Right renal cortex interstitium (tissue), 3 donors: ENCODE data around the gene AGAP1. TPM values are rescaled to one million over a fixed set of nuclear protein-coding genes. Genes with fewer than 3 reads are reported as not detected.

Experiments used
- DNase-seq, 3 donors: peaks; one replicate each; pipeline ENCODE4 v3.0.0-alpha.2; 2013; ENCODE audit warnings: low read depth in 3 of 3, low spot score in 2 of 3
- polyA plus RNA-seq, 3 donors: library from polyadenylated mRNA; unstranded; fragments of 120-200 nt; gene quantifications; one replicate each; pipeline ENCODE4 v1.2.1, GENCODE V29; 2013; ENCODE audit not compliant: insufficient read length in 3 of 3

AGAP1 gene
- polyA plus RNA-seq, 3 donors = 18.0 to 22.6 (median 21.2) TPM

GRCh38 chr2:235563056-235563910, 69.4 kb downstream of the AGAP1 start:
- DNase-seq = no peak

GRCh38 chr2:235564066-235564465, 70.2 kb downstream of the AGAP1 start:
- no peak for DNase-seq

GRCh38 chr2:235564884-235565530, 71.2 kb downstream of the AGAP1 start:
- DNase-seq = no peak

- DNase-seq = no peak
Observed at GRCh38 chr2:235566415-235566814, 72.6 kb downstream of the AGAP1 start.

GRCh38 chr2:235566931-235567495, 73.2 kb downstream of the AGAP1 start:
- no peak for DNase-seq

GRCh38 chr2:235567842-235568241, 74.0 kb downstream of the AGAP1 start:
- no peak for DNase-seq

GRCh38 chr2:235568431-235568830, 74.6 kb downstream of the AGAP1 start:
- no peak for DNase-seq

GRCh38 chr2:235569837-235570236, 76.0 kb downstream of the AGAP1 start:
- no peak for DNase-seq

- DNase-seq = no peak
Observed at GRCh38 chr2:235570256-235570655, 76.4 kb downstream of the AGAP1 start.

- DNase-seq = no peak
Observed at GRCh38 chr2:235570966-235571692, 77.3 kb downstream of the AGAP1 start.

- DNase-seq = no peak
Observed at GRCh38 chr2:235572592-235572991, 78.7 kb downstream of the AGAP1 start.

- DNase-seq = no peak
Observed at GRCh38 chr2:235573331-235574221, 79.7 kb downstream of the AGAP1 start.

GRCh38 chr2:235575431-235575830, 81.6 kb downstream of the AGAP1 start:
- no peak for DNase-seq

- DNase-seq = no peak
Observed at GRCh38 chr2:235575904-235576303, 82.1 kb downstream of the AGAP1 start.

GRCh38 chr2:235576337-235576910, 82.6 kb downstream of the AGAP1 start:
- DNase-seq = no peak

GRCh38 chr2:235577404-235578330, 83.8 kb downstream of the AGAP1 start:
- peak in 2 of 3 donors; percentile 37 to 45 for DNase-seq

- no peak for DNase-seq
Observed at GRCh38 chr2:235579128-235579527, 85.3 kb downstream of the AGAP1 start.

GRCh38 chr2:235580426-235581157, 86.7 kb downstream of the AGAP1 start:
- DNase-seq = no peak
